Stimulated activated CD8-positive, alpha-beta memory T cell treated with anti-CD3 and anti-CD28 coated beads, Interleukin-15, amount 100 ng/mL, for 48 hours (primary cell): ENCODE results near the gene ANKS6.

Source experiments
- DNase-seq, 2 donors: peaks; one replicate each; pipeline ENCODE4 v3.0.0-alpha.2; 2020; ENCODE audit warnings: low read depth in 2 of 2

Gene ANKS6

GRCh38 chr9:98738741-98739140 is 57.6 kb downstream of the ANKS6 start:
- no peak for DNase-seq

DNA sequence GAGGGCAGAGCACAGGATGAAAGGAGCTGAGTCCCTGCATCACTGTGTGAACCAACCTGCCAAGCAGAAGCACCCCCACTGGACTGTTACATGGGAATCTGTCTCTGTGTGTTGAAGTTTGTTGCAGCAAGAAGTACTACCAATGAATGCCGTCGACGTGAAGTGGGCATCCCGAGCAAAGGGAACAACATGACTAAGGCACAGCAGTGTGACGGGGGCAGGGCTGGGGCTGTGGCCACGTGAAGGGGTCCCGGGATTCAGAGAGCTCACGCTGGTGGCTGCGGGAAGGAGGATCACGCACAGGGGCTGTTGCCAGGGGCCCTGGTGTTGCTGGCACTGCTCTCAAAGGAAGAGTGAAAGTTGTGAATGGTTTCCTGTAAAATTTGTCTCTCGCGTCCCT is 60.1 kb downstream of the ANKS6 start:
- DNase-seq, result no peak

DNA sequence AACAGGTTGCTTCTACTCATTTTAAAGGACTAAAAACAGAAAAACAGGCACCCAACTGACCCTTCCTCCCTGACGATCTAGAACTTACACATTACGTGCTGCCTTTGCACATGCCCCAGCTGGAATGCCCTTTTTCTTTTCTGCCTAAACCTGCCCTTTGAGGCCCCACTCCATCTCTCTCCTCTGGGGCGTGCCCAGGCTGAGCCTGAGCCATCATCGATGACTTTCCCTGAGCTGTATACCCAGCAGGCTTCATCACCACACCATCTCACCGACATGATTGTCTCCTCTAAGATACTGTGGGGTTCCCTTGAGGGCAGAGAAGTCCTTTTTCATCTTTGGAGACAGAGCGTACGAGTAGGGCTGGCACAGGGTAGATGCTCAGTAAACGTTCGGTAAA is 63.6 kb downstream of the ANKS6 start:
- no peak for DNase-seq

DNA sequence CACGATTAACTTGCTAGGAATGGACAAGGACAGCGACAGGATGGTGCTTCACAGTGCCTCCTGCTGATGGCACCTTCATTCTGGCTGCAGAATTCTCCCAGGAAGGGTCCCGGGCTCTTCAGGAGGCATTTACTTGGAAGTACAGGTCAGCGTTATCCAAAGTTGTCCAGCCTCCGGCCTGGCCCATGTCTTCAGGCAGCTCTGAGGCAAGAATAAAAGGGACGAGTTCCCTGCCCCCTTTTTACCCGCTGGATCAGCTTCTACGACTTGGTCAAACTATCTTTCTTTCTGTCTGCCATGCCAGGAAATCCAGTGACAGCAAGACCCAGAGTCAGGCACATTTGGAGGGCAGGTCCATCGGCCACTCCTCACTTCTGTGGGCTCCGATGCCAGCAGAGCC is 64.3 kb downstream of the ANKS6 start:
- no peak for DNase-seq

DNA sequence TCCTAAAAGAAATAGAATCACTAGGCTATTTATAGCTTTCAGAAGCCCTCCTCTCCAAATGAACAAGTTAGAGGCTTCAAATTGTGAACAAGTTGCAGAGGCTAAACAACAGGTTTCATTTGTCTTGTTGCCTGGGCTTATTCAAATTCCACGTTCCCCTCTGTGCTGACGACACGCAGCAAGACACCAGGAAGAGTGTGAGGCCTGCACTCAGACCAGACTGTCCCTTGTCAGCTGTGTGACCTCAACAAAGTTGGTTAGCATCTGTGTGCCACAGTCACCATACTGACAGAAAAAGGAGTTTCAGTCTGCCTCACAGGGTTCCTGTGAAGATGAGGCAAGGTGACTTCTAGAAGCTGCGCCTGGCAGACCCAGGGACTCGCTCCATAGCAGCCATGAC is 65.5 kb downstream of the ANKS6 start:
- DNase-seq, result no peak

GRCh38 chr9:98728500-98728899 is 67.9 kb downstream of the ANKS6 start:
- no peak for DNase-seq

- no peak for DNase-seq
Measured at GRCh38 chr9:98727428-98727827, 68.9 kb downstream of the ANKS6 start.

GRCh38 chr9:98726735-98727134 is 69.6 kb downstream of the ANKS6 start:
- DNase-seq, result no peak

GRCh38 chr9:98724810-98725530 is 71.4 kb downstream of the ANKS6 start:
- no peak for DNase-seq

- no peak for DNase-seq
Measured at GRCh38 chr9:98721643-98722042, 74.7 kb downstream of the ANKS6 start.

DNA sequence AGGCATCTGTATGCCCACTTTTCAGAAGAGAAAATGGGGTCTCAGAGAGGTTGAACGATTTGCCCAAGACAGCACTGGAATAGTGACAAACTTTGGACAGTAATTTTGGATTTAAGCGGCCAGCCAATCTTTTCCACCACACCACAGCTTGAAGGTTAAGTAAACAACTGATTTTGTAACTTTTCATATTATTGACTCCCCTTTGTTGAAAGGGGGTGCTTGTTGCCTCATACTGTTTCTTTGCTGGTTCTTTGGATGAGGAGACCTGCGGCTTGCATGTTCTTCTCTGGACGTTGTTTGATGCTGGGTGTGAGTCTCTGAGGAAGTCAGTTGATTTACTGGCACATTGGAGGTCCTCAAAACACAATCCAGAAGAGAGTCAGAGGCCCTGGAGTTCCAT is 76.0 kb downstream of the ANKS6 start:
- DNase-seq, result no peak

- DNase-seq, result no peak
Measured at GRCh38 chr9:98719055-98719454, 77.3 kb downstream of the ANKS6 start.

GRCh38 chr9:98714833-98715232 is 81.5 kb downstream of the ANKS6 start:
- DNase-seq, result no peak

DNA sequence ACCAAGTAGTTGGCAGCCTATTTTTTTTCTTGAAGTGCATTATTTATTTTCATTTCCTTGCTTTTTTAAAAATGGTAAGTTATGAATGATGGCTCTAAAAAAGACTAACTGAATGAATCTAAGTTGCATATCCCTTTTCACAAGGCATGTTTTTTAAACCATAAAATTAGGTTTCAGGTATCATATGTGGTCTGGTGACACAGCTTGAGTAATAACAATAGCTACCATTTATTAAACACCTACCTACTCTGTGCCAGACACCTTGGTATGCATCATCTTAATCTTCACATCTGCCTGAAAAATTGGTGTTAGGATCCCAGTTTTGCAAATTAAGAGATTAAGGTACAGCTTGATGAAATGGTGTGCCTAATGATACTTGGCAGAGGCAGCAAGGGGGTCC is 83.4 kb downstream of the ANKS6 start:
- DNase-seq, result no peak

GRCh38 chr9:98709968-98710965 is 86.1 kb downstream of the ANKS6 start:
- no peak for DNase-seq

GRCh38 chr9:98708933-98709911 is 87.1 kb downstream of the ANKS6 start, which contains the start of gene GABBR2:
Gene GABBR2, minus strand, starts transcription at chr9:98708935. Its CDS starts 198 bp downstream, at chr9:98708737.
- DNase-seq, result no peak

GRCh38 chr9:98708103-98708932 is 88.0 kb downstream of the ANKS6 start:
- no peak for DNase-seq

DNA sequence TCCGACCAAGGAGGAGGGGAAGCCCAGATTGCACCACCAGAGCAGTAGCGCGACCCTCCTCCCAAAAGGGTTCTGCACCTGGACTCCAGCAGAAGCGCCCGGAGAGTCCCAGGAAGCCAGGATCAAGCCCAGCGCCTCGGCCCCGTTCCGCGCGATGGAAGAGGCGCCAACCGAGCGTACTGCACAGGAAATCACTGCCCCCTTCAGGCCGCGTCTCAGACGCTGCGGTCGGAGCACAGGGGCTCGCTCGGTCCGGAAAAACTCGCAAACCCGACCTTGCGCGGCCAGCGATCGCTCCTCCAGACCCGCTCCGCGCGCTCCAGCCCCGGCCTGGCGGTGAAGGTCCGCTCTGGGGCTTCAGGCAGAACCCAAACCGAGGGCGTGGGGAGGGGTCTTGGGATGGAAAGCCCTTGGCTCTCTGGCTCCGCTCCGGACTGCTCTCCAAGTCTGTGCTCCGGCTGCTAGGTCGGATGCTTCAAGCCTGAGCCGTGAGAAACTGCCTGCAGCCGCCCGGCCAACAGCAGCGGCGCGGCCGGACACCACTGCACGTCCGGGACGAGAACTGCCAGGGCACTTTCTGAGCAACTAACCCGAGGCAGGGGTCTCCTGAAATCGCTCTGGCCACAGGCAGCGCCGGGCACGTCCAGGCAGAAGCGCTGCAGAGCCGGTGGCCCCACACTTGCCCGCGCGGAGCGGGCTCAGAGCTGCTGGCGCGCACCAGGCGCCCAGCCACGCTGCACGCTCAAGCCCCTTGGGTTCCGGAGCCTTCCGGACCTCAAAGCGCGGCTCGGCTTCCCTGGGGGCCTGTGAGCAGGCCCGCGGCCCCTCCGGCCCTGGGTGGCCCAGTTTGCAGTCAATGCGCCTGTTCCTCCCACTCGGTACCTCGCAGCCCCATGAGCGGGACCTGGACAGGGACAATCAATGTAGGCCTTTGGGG is 88.9 kb downstream of the ANKS6 start:
- DNase-seq, result peak; percentile 7 to 28

GRCh38 chr9:98706651-98707165 is 89.6 kb downstream of the ANKS6 start:
- DNase-seq, result no peak
